B cell (primary cell): ENCODE measurements around the gene UBE2L5.

Source experiments
- CTCF ChIP-seq: fragments of 200-600 bp; IDR thresholded peaks from one replicate; pipeline ENCODE4 v1.8.0; 2022; ENCODE audit warnings: antibody characterized with exemption, mild to moderate bottlenecking
- EZH2 ChIP-seq: IDR thresholded peaks from 2 replicates; pipeline ENCODE4 v1.6.1; 2012; ENCODE audit warnings: borderline replicate concordance, low read depth, mild to moderate bottlenecking, moderate library complexity, low read length; ENCODE audit not compliant: insufficient read depth, poor library complexity, severe bottlenecking

- no peak for TF ChIP-seq CTCF
- TF ChIP-seq EZH2 = no peak
Measured at GRCh38 chr13:30437177-30437576, 14.9 kb downstream of the UBE2L5 start.
